ENCODE measurements around the gene CALD1.

The CALD1 gene

DNA sequence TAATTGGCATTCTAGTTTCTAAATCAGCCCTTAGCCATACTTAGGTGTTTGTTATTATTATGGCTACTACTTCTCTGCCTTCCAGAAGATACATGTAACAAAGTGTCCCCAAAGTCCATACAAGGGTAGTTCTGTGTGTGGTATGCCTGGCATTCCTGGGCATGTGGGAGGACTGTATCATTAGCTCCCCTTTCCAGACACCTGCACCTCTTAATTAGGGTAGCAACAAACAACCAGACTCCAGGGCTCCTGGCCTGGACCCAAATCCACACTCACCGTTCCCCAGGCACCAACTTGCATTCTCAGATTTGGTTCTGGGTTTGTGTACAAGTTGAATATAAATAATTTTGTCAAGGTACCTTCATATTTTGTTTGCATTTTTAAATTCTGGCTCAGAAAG is 15.5 kb upstream of the CALD1 start:
- DNase-seq (ENCODE audit: low read depth, low spot score): no peak

- DNase-seq (ENCODE audit: low read depth, low spot score): no peak
Observed at GRCh38 chr7:134764365-134764764, 15.1 kb upstream of the CALD1 start.

GRCh38 chr7:134766779-134767519 is 12.5 kb upstream of the CALD1 start:
- DNase-seq (ENCODE audit: low read depth, low spot score): no peak

DNA sequence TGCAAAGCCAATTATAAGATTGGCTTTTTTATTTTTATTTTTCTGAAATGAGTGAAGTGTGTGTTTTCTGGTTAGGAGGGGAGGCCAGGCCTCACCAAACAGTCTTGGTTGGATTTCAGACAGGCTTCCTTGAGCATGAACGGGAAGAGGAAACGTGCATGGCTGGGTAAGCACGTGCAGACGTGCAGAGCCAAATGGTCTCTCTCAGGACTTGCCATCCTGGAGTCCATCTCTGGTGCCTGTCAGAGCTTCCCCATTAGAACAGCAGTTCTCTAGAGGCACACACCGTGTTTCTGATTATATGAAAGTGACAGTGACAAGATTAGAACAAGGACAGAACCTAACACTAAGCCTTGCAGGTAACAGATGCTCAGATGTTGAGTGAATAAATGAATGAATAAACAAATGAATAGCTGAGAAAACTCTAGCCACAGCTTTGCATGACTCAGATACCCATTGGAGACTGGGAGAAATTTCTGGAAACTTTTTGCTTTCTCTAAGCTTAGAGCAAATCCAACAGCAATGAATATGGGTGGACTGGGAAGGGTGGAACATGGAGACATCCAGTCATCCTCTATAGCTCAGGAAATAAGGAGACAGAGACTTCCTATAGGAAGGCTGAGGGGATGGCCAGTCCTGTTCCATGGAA is 11.8 kb upstream of the CALD1 start:
- DNase-seq (ENCODE audit: low read depth, low spot score): no peak

DNA sequence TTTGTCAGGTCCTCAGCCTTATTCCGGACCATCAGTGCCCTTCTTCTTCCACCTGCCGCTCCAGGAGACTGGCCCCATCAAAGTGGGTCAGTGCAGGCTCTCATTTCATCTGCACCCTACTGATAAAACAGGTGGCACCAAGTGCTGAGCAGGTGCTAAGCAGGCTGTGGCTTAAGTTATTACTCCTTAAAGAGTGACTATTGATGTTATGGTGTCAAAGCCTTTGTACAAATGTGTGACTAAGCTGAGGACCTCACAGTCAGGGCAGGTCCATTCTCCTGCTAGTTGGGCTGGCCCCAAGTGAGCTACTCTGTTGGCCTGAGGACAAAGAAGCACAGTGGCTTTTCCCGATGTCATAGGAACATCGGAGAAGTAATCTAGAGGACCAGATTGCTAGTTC is 11.2 kb upstream of the CALD1 start:
- DNase-seq (ENCODE audit: low read depth, low spot score): no peak

GRCh38 chr7:134770676-134771075 is 8.8 kb upstream of the CALD1 start:
- DNase-seq (ENCODE audit: low read depth, low spot score): no peak

- no peak for DNase-seq (ENCODE audit: low read depth, low spot score)
Observed at GRCh38 chr7:134771111-134771510, 8.3 kb upstream of the CALD1 start.

DNA sequence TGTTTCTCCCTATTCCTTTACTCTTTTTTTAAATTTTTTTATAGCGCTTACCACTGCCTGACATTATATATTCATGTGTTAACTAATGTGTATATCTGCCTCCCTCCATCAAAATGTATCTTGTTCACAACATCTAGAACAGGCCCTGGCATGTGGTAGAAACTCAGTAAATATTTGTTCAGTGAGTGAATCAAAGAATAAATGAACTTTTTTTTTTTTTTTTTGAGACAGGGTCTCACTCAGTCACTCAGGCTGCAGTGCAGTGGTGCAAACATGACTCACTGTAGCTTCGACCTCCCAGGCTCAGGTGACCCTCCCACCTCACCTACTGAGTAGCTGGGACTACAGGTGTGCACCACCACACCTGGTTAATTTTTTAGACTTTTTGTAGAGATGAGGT is 7.5 kb upstream of the CALD1 start:
- DNase-seq (ENCODE audit: low read depth, low spot score): no peak

GRCh38 chr7:134772401-134772800 is 7.0 kb upstream of the CALD1 start:
- no peak for DNase-seq (ENCODE audit: low read depth, low spot score)

DNA sequence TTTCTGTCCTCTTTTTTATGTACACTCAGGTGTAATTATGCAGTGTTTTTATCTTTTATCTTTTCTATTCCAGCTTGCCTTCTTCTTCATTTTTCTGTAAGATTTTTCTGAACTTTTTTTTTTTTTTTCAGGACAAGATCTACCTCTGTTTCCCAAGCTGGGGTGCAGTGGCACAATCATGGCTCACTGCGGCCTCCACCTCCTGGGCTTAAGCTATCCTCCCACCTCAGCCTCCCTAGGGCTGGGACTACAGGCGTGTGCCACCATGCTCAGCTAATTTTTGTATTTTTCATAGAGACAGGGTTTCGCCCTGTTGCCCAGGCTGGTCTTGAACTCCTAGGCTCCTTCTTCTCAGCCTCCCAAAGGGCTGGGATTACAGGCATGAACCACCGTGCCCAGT is 6.3 kb upstream of the CALD1 start:
- no peak for DNase-seq (ENCODE audit: low read depth, low spot score)

GRCh38 chr7:134774119-134774518 is 5.3 kb upstream of the CALD1 start:
- DNase-seq (ENCODE audit: low read depth, low spot score): no peak

DNA sequence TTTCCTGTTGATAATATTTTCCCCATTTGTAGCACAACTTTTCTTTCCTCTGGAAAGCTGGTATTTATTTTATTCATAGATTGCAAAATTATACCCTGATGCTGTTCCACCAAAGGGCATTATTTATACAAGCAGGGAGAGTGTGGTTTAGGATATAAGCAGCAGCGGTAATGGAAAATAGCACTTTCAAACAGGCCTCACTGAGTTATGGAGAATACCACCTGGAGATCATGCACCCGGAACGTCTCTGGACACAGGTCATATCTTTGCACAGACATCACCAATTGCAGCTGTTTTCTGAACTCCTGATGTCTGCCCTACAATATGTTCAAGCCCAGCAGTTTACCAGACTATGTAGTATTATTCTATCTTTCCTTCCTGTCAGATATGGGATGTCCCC is 2.0 kb upstream of the CALD1 start:
- no peak for DNase-seq (ENCODE audit: low read depth, low spot score)

DNA sequence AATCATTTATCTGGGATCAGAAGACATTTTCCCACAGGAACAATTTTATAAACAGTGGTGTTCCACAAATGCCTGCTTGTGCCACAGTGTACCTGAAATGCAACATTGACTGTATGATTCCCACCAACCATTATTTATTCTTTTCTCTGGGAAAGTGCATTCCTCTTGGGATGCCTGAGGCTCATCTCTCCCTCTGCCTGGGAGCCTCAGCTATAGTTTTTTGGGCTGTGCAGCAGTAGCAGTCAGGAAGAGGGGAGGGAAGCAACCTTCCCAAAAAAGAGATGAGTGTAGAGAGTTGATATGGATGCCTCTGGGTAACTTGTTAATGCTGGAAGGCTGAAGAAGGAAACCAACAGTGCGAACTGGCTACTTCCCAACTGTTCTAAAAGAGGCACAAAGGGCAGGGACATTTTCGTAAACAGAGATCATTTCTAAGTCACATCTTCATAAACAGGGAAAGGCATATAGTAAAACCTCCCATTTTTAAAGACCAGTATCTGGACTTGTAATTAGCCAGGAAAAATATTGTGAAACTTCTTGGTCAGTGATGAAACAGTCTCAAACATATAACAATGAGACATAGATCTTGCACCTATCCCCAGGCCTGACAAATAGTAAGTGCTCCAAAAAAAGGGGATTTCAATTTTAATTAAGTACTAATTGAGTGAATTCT is 1.4 kb upstream of the CALD1 start:
- DNase-seq (ENCODE audit: low read depth, low spot score): no peak

DNA sequence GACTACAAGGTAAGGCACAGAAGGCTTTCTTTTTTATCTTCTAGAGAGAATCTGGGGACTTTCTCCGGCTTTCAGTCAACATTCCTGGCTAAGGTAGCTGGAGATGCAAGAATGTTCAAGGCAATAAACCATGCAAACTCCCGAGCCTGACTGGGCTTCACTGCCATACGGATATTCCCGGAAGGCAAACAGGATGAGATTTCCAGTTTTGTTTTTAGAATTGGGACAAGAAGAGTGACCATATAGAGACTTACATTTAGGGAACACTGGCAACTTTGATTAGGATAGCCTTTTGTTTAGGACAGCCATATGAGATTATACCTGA is 269 bp downstream of the CALD1 start:
- no peak for DNase-seq (ENCODE audit: low read depth, low spot score)

DNA sequence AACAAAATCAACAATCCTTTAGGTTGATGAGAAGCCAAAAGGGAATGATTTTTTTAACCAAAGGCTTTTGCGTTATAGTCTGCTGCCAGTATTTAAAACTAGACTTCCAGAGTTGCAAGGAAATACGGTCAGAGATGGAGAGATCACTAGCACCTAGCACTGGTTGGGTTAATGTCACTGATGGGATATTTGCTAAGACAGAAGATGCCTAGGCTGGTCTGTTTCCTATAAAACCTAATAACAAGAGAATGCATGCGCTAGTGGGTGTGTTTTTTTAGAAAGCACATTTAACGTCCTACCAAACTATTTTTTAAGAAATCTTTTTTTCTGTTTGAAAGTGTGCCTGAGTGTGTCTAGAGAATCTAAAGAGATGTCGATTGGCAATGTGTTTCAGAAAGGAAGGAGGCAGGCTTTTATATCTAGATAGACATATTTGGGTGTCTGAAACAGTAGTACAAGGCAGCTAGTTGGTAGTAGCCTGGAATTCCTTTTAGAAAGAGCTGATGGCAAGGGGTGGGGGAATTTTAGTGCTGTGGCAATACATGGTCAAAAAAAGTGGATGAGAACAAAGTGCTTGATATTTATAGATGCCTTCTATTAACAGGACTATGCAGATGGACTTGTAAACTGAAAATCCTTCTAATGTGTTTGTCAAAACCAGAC is 863 bp downstream of the CALD1 start:
- no peak for DNase-seq (ENCODE audit: low read depth, low spot score)

GRCh38 chr7:134781171-134781570 is 1.7 kb downstream of the CALD1 start:
- DNase-seq (ENCODE audit: low read depth, low spot score): no peak

DNA sequence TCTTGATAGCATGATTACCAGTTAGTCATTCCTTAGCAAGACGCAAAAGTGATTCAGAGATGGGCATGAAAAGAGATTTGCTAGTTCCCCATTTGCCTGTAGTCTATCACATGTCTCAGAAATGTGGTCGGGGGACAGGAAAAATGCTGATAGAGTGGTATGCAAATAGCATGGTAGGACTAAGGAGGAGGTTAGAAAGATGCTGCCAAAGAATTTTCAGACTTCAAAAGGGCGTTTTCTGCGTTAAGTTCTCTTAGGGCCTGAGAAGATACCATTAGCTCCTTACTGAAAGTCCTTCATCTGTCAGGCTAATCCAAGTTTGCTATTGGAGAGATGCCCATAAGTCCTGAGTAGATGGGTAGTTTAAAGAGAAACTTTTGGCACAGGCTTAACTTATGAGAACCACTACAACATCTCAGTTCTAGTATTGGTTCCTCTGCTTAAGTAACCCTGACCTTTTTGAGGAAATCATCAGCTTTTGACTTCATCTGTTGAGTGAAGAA is 2.7 kb downstream of the CALD1 start:
- DNase-seq (ENCODE audit: low read depth, low spot score): no peak

GRCh38 chr7:134783294-134784069 is 4.0 kb downstream of the CALD1 start:
- DNase-seq (ENCODE audit: low read depth, low spot score): no peak

GRCh38 chr7:134784251-134785049 is 5.0 kb downstream of the CALD1 start:
- no peak for DNase-seq (ENCODE audit: low read depth, low spot score)

- no peak for DNase-seq (ENCODE audit: low read depth, low spot score)
Observed at GRCh38 chr7:134785842-134786241, 6.4 kb downstream of the CALD1 start.

DNA sequence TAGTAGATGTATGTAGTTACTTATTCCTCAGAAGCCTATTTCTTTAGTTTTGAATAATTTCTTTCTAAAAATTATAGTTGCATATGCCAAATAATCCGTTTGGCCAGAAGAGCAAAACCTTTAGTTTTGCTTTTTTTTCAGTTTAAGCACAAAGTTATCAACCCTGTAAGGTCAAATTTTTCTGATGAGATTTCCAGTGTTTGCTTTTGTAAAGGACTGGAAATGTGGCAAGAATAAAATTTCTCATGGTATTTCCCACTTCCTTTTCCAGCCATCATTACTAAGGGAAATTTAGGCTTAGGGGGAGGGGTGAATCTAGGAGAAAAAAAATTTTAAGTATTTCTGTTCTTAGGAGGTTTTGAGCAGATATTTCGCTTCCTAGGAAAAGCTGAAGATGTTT is 7.6 kb downstream of the CALD1 start:
- no peak for DNase-seq (ENCODE audit: low read depth, low spot score)

All from smooth muscle cell of the brain vasculature (primary cell).